IPS-18a (cell line): Measurements from ENCODE around the gene RGS5.

Source experiments
- H3K27ac ChIP-seq: one replicate; pipeline ENCODE4 v1.5.1; 2013; ENCODE audit warnings: low read length
- H3K27me3 ChIP-seq: one replicate; pipeline ENCODE4 v1.6.1; 2013; ENCODE audit warnings: mild to moderate bottlenecking, low read length; ENCODE audit not compliant: control insufficient read depth, insufficient read depth
- H3K36me3 ChIP-seq: one replicate; pipeline ENCODE4 v1.6.1; 2013; ENCODE audit warnings: low read depth, low read length; ENCODE audit not compliant: control insufficient read depth
- H3K4me1 ChIP-seq: one replicate; pipeline ENCODE4 v1.6.1; 2013; ENCODE audit warnings: low read depth, low read length; ENCODE audit not compliant: control insufficient read depth
- H3K4me3 ChIP-seq: one replicate; pipeline ENCODE4 v1.5.1; 2013; ENCODE audit warnings: low read length
- H3K9ac ChIP-seq: one replicate; pipeline ENCODE4 v1.6.1; 2013; ENCODE audit warnings: mild to moderate bottlenecking, low read length, moderate library complexity
- H3K9me3 ChIP-seq: one replicate; pipeline ENCODE4 v1.6.1; 2013; ENCODE audit warnings: low read depth, low read length; ENCODE audit not compliant: control insufficient read depth

RGS5 gene

GRCh38 chr1:163165119-163165518 lies 37.6 kb downstream of the RGS5 start:
- H3K9ac ChIP-seq: no peak overlapping the region
- no peaks in the 10 kb centered on the region for H3K27me3 ChIP-seq
- H3K4me1 ChIP-seq: peaks cover 12% of the 10 kb centered on the region
- no peaks in the 10 kb centered on the region for H3K9me3 ChIP-seq
- no peaks in the 10 kb centered on the region for H3K36me3 ChIP-seq
- H3K4me3 ChIP-seq: no peak overlapping the region
- H3K27ac ChIP-seq: no peak overlapping the region

- no peaks in the 10 kb centered on the region for H3K27me3 ChIP-seq
- H3K9ac ChIP-seq: no peak overlapping the region
- no peak overlapping the region for H3K27ac ChIP-seq
- no peak overlapping the region for H3K4me3 ChIP-seq
- no peaks in the 10 kb centered on the region for H3K9me3 ChIP-seq
- H3K36me3 ChIP-seq: no peaks in the 10 kb centered on the region
- H3K4me1 ChIP-seq: peaks cover 12% of the 10 kb centered on the region
Observed at GRCh38 chr1:163163881-163164582, 38.7 kb downstream of the RGS5 start.

GRCh38 chr1:163163163-163163562 lies 39.6 kb downstream of the RGS5 start:
- no peak overlapping the region for H3K4me3 ChIP-seq
- no peaks in the 10 kb centered on the region for H3K9me3 ChIP-seq
- no peaks in the 10 kb centered on the region for H3K27me3 ChIP-seq
- H3K4me1 ChIP-seq: peaks cover 12% of the 10 kb centered on the region
- no peak overlapping the region for H3K9ac ChIP-seq
- H3K36me3 ChIP-seq: no peaks in the 10 kb centered on the region
- H3K27ac ChIP-seq: no peak overlapping the region

- no peaks in the 10 kb centered on the region for H3K9me3 ChIP-seq
- H3K4me1 ChIP-seq: peaks cover 12% of the 10 kb centered on the region
- H3K27ac ChIP-seq: no peak overlapping the region
- H3K4me3 ChIP-seq: no peak overlapping the region
- no peak overlapping the region for H3K9ac ChIP-seq
- no peaks in the 10 kb centered on the region for H3K27me3 ChIP-seq
- no peaks in the 10 kb centered on the region for H3K36me3 ChIP-seq
Observed at GRCh38 chr1:163162381-163162914, 40.3 kb downstream of the RGS5 start.

DNA sequence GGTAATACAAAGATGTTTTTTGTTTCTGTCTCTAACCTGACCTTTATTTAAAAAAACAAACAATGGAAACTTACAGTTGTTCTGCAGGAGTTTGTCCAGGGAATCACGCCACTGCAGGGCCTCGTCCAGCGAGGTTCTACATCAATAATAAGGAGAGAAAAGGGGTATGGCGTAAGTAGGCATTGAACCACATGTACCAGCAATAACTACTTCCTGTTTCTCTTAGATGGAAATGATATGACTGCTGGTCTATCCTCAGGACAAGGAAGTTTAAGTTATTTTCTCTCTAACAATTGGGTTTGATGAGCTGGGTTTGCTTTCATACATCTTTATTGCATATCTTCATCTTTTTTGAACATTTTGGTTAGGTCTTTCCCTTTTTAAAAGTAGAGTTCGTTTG lies 40.9 kb downstream of the RGS5 start:
- Histone ChIP-seq H3K27me3 (no peaks in the 10 kb centered on the region), H3K4me3 (no peak overlapping the region), H3K9ac (no peak overlapping the region), H3K4me1 (peaks cover 7% of the 10 kb centered on the region), H3K27ac (no peak overlapping the region), H3K36me3 (no peaks in the 10 kb centered on the region), H3K9me3 (no peaks in the 10 kb centered on the region)

- Histone ChIP-seq H3K36me3 (no peaks in the 10 kb centered on the region), H3K9me3 (no peaks in the 10 kb centered on the region), H3K27me3 (no peaks in the 10 kb centered on the region), H3K4me3 (no peak overlapping the region), H3K27ac (no peak overlapping the region), H3K4me1 (peaks cover 2% of the 10 kb centered on the region), H3K9ac (no peak overlapping the region)
Observed at GRCh38 chr1:163161337-163161736, 41.4 kb downstream of the RGS5 start.

DNA sequence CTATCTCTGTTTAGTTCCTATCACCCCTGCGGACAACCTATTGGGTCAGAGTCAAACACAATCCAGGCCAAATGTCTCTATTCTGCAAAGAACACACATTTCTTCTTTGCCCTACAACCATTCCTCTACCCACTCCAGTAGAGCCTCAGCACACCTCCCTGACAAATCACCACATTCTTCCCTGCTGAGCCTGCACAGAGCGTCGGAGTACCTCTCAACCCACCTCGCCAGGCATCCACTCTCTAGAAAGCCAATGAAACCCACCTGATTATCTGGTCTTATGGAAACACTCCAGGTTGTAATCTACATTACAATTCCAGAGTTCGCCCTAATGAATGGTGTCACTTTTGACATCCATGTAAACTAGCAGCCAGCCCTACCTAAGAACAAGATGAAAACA lies 47.1 kb downstream of the RGS5 start:
- no peaks in the 10 kb centered on the region for H3K27me3 ChIP-seq
- no peak overlapping the region for H3K4me3 ChIP-seq
- H3K27ac ChIP-seq: no peak overlapping the region
- H3K4me1 ChIP-seq: peaks cover 12% of the 10 kb centered on the region
- no peak overlapping the region for H3K9ac ChIP-seq
- H3K9me3 ChIP-seq: no peaks in the 10 kb centered on the region
- H3K36me3 ChIP-seq: no peaks in the 10 kb centered on the region

DNA sequence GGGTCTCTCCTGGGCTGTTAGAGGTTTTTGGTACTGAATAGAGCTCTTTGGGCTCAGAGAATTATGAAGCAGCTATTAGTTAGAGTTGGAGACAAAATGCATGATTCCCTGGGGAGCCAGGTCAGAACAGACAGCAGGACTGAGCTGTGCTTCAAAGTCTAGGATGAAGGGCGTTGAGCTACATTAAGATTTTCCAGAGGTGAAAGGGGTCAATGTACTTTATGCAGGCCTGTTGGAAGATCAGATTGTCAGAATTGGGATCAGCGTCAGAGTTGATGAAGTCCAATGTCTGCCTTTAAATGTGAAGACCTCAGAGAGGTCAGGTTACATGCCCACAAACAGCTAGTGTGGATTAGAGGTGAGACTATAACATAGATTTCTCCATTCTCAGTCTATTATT lies 53.8 kb downstream of the RGS5 start:
- Histone ChIP-seq H3K4me3 (no peak overlapping the region), H3K9me3 (no peaks in the 10 kb centered on the region), H3K4me1 (no peaks in the 10 kb centered on the region), H3K9ac (no peak overlapping the region), H3K27me3 (no peaks in the 10 kb centered on the region), H3K36me3 (no peaks in the 10 kb centered on the region), H3K27ac (no peak overlapping the region)

DNA sequence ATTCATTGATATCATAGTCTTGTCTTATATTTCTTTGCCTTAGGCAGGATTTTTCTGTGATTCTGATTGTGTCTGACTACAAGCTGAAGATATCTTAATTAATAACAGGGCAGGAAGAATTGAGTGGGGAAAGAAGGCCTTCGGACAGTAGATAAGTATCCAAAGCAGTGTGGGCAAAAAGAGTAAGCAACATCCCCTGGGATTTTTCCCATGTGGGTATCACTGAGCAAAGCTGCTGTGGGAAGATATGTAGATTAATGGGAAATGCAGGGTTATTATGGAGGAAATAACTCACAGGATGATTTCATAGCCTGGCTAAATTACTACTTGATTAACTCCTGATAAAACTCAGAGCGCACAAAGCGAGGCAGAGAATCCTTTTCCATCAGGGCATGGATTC lies 55.7 kb downstream of the RGS5 start:
- no peak overlapping the region for H3K4me3 ChIP-seq
- no peak overlapping the region for H3K27ac ChIP-seq
- H3K9me3 ChIP-seq: no peaks in the 10 kb centered on the region
- H3K4me1 ChIP-seq: no peaks in the 10 kb centered on the region
- no peaks in the 10 kb centered on the region for H3K36me3 ChIP-seq
- no peaks in the 10 kb centered on the region for H3K27me3 ChIP-seq
- H3K9ac ChIP-seq: no peak overlapping the region

DNA sequence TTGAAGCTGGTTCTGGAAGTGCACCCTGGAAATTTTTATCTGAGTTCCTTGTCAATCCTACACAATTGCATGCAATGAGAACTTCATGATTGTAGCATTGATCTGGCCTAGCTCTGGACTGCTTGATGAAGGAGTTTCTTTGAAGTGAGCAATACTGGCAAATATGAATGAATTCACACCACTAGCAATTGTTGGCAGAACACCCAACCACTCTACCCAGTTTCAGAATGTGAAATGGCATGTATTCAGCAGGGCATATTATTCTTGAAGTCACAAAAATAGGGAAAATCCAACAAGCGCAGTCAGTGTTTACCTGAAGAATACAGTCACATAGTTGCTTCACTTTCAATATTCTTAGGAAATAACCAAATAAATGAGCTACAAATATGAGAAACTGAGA lies 57.3 kb downstream of the RGS5 start:
- Histone ChIP-seq H3K9me3 (no peaks in the 10 kb centered on the region), H3K36me3 (no peaks in the 10 kb centered on the region), H3K27me3 (no peaks in the 10 kb centered on the region), H3K4me1 (no peaks in the 10 kb centered on the region), H3K9ac (no peak overlapping the region), H3K4me3 (no peak overlapping the region), H3K27ac (no peak overlapping the region)

DNA sequence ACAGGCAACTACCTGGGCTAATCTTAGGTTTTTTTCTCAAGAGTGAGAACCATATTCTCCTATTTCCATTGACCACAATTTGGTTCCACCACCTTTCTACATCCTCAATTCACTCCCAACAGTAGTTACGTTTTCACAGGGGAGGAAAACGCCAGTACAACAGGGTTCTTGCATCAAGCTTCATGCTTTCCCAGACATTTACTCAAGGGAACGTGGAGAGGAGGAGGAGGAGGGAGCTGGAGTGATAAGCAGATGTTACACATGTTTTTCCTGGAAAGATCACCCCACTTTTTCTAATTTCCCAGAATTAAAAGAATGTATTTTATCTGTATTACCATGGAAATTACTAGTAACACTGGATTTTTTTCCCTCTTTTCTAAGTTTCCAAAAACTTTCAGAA lies 58.3 kb downstream of the RGS5 start:
- Histone ChIP-seq H3K27ac (no peak overlapping the region), H3K36me3 (no peaks in the 10 kb centered on the region)

DNA sequence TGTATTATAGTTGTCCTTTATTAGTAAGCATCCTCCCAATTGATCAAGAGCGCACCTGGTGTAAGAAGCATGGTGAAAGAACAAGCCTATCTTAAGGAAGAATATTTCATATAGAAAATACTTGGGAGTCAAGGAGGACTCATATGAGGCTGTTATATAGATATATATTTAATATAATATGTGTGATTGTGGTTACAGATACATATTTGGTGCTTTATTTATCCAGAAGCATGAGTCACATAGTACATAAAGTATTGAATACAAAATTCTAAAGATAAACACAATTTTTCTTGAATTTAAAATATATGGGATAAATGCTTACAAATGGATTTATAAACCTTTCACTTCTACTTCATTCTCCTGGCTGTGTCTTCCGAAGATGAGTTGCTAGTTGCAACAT lies 60.6 kb downstream of the RGS5 start:
- Histone ChIP-seq H3K27me3 (no peaks in the 10 kb centered on the region), H3K36me3 (no peaks in the 10 kb centered on the region), H3K4me1 (no peaks in the 10 kb centered on the region), H3K27ac (no peak overlapping the region), H3K4me3 (no peak overlapping the region), H3K9me3 (no peaks in the 10 kb centered on the region), H3K9ac (no peak overlapping the region)

More for the DNA sequence above, 58.3 kb downstream of the RGS5 start:
- H3K4me3 ChIP-seq: no peak overlapping the region
- H3K27me3 ChIP-seq: no peaks in the 10 kb centered on the region
- no peaks in the 10 kb centered on the region for H3K9me3 ChIP-seq
- H3K4me1 ChIP-seq: no peaks in the 10 kb centered on the region
- H3K9ac ChIP-seq: no peak overlapping the region
